HG02763 (cell line): ENCODE results near the gene GRM4.
"Not testable (repeated sequence)": the region's sequence is repeated elsewhere in the genome, so short reads cannot be mapped to it uniquely, and the experiment has no call there.

Experiments used
- ATAC-seq: cut with Tn5 transposase; IDR thresholded peaks from one replicate; pipeline ENCODE4 v1.9.1; 2021; ENCODE audit warnings: mild to moderate bottlenecking, moderate library complexity; ENCODE audit not compliant: unreplicated experiment

Gene GRM4

DNA sequence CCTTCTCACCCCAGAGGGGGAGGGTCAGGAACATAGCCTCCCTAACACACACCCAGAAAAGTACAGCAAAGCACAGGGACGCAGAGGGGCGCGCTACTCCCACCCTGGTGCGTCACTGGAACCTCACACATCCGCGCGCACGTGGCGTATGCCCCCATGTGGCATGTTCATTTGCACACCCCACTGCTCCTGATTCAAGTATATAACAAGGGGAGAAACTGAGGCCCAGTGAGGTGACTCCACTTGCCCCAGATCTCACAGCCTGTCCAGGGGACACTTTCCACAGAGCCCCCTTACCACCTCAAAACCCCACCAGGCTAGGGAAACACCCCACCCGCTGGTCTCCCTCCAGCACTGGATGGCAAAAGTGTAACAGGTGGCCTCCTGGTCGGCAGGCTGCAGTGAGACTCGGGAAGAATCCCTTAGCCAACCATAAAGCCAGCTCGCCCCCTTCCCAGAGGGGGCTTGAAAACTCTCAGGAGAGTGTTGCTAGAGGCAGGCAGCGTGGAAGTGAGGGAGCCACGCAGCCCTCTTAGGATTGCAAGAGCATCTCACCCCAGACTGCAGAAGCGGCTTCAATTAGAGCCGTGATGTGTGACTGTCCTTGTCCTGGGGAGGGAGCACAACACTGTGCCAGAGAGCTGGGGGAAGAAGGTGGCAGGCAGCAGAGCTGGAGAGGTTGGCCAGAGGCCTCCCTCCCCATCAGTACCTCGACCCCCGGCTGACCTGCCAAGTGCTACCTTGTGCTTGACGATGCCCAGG, at the start of gene GRM4:
TSS of gene GRM4 (minus strand) at position 67 of the 762 bp plus-strand sequence. CDS start 12,591 bp downstream, outside the sequence.
- ATAC-seq, result no peak

DNA sequence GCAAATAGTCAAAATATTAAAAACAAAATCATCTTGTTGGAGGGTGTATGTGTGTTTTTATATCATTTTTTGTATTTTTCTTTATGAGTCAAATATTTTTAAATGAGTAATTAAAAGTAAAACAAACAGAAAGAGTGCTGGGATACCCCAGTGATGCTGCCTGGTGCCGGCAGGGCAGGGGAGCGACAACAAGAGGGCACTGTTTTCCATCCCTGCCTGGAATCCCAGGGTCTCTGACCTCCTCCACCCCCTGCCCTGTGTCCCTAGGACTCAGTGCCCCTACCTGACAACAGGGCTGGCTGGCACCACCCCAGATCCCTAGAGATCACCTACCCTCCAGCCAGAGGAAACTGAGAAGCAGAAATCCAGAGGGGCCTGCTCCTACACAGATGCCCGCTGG, 48.9 kb upstream of the GRM4 start:
- ATAC-seq, result no peak

GRCh38 chr6:34190504-34191122, 44.7 kb upstream of the GRM4 start:
- no peak for ATAC-seq

- no peak for ATAC-seq
Observed at GRCh38 chr6:34189806-34190503, 44.1 kb upstream of the GRM4 start.

- ATAC-seq, result not testable (repeated sequence)
Observed at GRCh38 chr6:34184726-34185125, 38.8 kb upstream of the GRM4 start.

DNA sequence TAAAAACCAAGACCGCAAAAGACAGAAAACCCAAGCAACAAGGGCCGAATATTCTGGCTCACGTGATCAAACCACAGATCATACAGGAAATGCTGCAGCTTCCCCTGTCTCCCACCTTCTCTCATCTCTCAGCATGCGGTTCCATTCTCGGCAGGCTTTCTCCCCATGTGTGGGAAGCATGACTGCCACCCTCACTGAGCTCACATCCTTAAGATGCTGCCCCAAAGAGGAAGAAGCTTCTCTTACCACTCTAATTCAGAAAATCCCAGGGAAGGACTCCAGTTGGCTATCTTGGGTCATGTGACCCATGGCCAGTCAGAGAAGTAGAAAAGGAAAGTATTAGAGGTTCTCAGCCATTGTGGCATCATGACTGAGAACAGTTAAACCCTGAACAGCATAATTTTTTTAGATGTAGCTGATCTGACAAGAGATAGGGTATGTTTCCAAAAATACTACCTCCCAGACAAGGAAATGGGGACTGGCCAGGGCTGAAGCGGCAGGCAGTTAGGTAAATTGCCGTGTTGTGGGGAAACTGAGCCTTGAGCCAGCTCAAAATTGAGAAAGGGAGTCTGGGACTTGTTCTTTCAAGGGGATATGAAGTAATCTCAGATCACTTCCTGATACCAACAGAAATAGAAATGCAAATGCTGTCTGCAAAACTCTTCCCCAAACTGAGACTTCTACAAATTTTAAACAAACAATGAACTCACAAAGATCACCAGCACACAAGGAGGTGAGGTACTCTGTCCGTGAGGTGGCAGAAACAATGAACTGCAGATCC, 37.1 kb upstream of the GRM4 start:
- no peak for ATAC-seq

DNA sequence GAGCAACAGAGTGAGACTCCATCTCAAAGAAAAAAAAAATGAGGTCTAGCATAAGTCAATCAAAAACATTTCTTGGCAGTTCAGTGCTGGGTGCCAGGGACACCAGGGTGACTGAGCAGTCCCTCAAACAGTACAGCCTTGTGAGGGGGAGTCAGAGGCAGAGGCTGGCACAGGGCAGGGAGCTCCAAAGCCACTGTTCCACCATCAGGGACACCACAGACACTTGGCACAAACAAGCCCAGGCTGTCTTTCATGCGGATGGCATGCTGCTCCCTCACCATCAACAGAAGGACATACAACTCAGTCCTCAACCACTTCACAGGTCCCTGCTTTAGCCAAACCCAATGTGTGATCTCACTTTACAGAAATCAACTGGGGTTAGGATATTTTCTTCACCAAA, 36.0 kb upstream of the GRM4 start:
- no peak for ATAC-seq

GRCh38 chr6:34179106-34179720, 33.3 kb upstream of the GRM4 start:
- no peak for ATAC-seq

DNA sequence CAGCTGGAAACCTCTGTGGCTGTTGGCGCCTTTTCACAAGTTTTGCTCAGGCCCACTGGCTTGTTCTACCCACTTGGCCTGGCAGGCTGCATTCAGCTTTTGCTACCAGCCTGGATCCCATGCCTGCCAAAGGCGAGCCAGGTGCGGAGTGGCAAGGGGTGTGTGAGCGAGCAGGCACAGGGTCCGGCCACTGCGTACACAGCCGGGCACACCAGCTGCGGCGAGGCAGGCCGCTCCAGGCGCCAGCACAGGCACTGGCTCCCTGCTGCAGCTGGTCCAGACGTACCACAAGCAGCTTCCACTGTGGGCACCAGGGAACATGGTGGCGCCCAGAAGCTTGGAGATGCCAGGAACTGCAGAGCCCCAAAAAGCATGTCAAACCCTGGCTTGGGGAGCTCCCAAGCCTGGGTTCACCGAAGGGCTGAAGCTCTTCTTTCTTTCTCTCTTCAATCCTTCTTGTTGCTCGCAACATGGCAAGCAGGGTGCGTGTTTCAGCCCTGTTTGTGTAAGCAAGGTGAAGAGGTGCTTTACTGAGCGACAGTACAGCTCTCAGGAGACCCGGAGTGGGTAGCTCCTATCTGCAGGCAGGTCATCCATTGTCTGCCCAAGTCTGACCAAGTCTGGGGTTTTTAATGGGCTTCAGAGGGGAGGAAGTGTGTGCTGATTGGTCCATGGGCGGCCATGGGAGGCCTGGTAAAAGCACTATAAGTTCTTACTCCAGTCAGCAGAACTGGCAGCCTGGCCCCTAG, 32.6 kb upstream of the GRM4 start:
- ATAC-seq, result no peak

DNA sequence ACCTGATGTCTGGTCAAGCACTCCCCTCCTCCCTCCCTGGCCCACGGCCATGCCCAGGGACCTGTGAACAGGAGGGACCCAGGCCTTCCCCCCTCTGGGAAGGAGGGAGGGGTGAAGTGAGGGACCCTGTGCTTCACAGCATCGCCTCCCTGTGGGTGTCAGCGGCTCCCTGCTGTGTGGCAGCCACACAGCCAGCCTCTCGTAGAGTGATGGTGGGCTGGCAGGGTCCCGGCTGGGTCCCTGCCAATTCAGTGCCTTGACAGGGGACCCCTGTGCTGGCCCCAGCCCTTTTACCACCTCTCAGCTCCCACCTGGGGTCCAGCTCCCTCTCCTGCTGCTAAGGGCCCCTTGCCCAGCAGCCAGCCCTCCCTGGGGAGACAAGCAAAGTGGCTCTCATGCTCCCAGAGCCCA, 31.3 kb upstream of the GRM4 start:
- no peak for ATAC-seq

GRCh38 chr6:34176261-34177031, 30.6 kb upstream of the GRM4 start:
- no peak for ATAC-seq

DNA sequence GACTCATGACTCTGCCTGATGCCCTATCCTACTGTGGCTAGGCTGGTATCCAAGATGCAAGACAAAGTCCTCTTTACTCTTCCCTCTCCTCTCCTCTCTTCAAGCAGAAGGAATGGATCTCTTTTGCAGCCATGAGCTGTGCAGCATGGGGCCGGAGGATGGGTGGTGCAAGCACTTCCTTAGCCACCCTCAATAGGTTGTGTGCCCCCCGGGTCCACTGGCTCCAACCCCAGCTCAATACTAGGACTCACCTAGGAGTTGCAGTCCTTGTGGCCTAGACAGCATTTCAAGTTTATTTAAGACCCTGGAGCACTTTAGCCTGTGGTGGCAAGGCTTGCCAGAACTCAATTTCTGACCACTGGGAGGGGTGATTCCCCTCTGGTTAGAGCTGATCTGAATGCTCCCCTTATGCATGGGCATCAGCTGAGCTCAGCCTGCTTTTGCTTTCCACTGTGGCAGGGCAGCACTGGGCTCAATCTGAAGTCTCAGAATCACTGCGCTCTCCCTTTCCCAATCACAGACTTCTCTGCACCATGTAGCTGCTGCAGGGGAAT, 29.0 kb upstream of the GRM4 start:
- ATAC-seq, result no peak

DNA sequence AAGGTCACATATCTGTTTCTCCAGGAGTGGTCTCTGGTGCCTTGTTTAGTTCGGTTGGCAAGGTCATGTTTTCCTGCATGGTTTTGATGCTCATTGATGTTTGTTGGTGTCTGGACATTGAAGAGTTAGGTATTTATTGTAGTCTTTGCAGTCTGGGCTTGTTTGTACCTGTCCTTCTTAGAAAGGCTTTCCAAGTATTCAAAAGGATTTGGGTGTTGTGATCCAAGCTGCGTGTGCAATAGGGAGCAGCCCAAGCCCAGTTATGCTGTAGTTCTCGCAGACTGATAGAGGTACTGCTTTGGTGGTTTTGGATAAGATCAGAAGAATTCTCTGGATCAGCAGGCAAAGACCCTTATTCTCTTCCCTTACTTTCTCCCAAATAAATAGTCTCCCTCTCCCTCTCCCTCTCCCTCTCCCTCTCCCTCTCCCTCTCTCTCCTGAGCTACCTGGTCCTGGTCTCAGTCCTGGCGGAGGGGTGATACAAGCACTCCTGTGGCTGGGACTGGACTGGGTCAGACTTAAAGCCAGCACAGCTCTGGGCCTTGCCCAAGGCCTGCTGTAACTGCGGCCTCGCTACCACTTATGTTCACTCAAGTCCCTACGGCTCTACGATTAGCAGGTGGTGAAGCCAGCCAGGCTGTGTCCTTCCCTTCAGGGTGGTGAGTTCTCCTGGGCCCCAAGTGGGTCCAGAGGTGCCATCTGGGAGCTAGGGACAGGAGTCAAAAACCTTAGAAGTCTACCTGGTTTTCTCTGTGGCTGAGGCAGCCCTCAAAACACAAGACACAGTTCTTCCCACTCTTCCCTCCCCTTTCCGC, 27.3 kb upstream of the GRM4 start:
- ATAC-seq, result no peak

DNA sequence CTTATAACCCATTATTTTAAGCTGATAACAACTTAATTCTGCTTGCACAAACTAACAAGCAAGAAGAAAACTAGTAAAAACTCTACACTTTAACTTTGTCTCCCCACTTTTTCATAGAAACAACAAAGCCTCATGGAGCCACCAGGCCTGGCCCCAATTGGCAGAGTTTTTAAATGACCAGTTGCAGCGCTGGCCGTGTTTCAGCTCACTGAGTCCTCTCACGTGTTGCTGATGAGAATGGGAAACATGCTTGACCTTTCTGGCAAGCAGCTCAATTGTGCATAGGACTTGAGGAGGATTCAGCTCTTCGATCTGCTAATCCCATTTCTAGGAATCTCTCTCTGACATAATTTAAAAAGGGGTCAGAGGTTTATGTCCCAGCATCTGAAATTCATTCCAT, 24.5 kb upstream of the GRM4 start:
- no peak for ATAC-seq

GRCh38 chr6:34169897-34170296, 24.0 kb upstream of the GRM4 start:
- ATAC-seq, result no peak

DNA sequence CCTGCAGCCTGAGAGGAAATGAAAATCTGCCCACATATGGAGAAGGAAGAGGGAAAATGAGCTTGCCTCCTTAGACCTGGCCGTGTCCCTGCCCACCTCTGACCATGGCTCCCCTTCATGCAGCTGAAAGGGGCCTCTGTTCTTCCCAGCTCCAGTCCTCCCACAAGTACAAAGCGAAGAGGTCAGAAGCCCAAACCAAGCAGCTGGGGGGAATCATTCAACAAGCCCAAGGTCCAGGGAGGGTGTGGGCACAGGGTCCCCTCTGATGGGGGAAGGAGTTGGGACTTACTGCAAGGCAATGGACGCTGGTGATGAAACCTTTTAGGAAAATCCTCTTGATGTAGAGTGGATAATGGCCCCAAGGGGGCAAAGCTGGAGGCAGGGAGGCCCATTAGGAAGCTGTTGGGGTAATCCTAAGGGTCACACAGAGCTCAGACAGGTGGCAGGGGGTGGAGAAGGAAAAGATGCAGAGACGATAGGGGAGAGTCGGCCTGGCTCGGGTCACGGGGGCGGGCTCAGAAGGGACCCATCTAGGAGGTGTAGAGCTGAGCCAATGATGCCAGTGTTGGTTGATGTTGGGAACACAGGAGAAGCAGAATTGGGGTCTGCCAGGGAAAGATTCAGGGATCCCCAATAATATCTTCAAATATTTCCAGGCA, 16.1 kb upstream of the GRM4 start:
- ATAC-seq, result no peak

DNA sequence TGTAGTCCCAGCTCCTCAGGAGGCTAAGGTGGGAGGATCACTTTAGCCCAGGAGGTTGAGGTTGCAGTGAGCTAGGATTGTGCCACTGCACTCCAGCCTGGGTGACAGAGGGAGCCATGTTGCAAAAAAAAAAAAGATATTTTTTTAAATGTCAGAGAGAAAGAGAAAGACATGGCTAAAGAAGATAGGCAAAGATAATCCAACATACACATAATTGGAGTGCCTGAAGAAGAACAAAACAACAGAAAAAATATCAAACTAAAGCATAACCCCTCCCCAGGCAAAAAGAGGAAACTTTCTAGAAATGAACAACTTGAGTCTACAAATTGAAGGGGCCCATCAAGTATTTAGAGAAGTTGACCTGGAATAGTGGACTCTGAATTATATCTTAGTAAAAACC, 14.0 kb upstream of the GRM4 start:
- ATAC-seq, result no peak

- no peak for ATAC-seq
Observed at GRCh38 chr6:34158876-34159275, 13.0 kb upstream of the GRM4 start.
